ENCODE results near the gene PID1. TPM values are rescaled to one million over a fixed set of nuclear protein-coding genes. Genes with fewer than 3 reads are reported as not detected.
A peak's percentile ranks its signal among the peaks of the same experiment; 100 is the strongest.

The PID1 gene
- polyA plus RNA-seq, 3 donors, result 61.8 to 117 (median 62.3) TPM

DNA sequence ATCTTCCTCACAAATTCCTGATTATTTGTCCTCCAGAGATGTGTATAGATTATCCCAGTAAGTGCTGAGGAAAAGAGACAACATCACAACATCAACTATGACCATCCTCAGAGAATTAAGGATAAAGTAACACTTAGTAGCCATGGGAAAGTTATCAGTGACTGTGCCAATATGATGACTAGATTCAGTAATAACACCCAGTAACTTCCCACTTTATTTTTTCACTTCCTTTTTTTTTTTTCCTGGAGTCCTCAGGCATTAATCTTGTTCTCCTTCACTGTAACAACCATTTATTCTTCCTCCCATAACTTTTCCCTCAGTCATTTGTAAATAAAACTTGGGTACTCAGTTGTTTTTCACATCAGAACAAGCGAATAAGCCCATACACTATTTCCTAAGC lies 16.7 kb upstream of the PID1 start:
- peaks cover 7 to 8% of the 10 kb centered on the region in 2 donors for H3K36me3 Mint-ChIP-seq
- no peaks in the 10 kb centered on the region for H3K27me3 ChIP-seq (ENCODE audit: control insufficient read depth in 2 of 2, insufficient read depth in 2 of 2, low read length in 2 of 2)
- no peaks in the 10 kb centered on the region for H3K36me3 ChIP-seq (replicated peaks in 1 of 2; ENCODE audit: control insufficient read depth in 1 of 2, insufficient read depth in 2 of 2, low read length in 2 of 2)
- TF ChIP-seq, protein P1, sequence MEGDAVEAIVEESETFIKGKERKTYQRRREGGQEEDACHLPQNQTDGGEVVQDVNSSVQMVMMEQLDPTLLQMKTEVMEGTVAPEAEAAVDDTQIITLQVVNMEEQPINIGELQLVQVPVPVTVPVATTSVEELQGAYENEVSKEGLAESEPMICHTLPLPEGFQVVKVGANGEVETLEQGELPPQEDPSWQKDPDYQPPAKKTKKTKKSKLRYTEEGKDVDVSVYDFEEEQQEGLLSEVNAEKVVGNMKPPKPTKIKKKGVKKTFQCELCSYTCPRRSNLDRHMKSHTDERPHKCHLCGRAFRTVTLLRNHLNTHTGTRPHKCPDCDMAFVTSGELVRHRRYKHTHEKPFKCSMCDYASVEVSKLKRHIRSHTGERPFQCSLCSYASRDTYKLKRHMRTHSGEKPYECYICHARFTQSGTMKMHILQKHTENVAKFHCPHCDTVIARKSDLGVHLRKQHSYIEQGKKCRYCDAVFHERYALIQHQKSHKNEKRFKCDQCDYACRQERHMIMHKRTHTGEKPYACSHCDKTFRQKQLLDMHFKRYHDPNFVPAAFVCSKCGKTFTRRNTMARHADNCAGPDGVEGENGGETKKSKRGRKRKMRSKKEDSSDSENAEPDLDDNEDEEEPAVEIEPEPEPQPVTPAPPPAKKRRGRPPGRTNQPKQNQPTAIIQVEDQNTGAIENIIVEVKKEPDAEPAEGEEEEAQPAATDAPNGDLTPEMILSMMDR (IDR thresholded peaks at IDR 0.05), result no peak
- no CpG with 5 or more reads among the region's 1 CpG for WGBS (ENCODE audit: insufficient coverage)
- peaks cover 8 to 24% (median 15%) of the 10 kb centered on the region in 7 donors for H3K9me3 Mint-ChIP-seq
- H3K27ac ChIP-seq (ENCODE audit: low read depth in 1 of 2, low read length in 2 of 2), result peak overlapping the region; percentile 66 to 94
- peak overlapping the region; percentile 91 to 99 (median 97) for H3K27ac Mint-ChIP-seq
- no peak overlapping the region for H3K4me3 Mint-ChIP-seq
- H3K4me1 ChIP-seq (ENCODE audit: control insufficient read depth in 1 of 2, insufficient read depth in 2 of 2, low read length in 2 of 2), result peaks cover 14 to 29% of the 10 kb centered on the region in 2 donors
- H4K20me1 ChIP-seq (ENCODE audit: insufficient read depth, low read length), result no peaks in the 10 kb centered on the region
- peaks cover 4 to 13% of the 10 kb centered on the region in 2 donors for H3K9me3 ChIP-seq (replicated peaks in 1 of 2; ENCODE audit: control insufficient read depth in 1 of 2, insufficient read depth in 1 of 2, low read length in 2 of 2)
- H3K9ac ChIP-seq (ENCODE audit: insufficient read depth, low read length, poor library complexity, severe bottlenecking), result peak overlapping the region; percentile 49
- intact Hi-C loops (cut with micrococcal nuclease), result no loop called here
- H3K79me2 ChIP-seq (ENCODE audit: insufficient read depth, low read length), result no peaks in the 10 kb centered on the region
- H2AFZ ChIP-seq (ENCODE audit: insufficient read depth, low read depth, low read length, poor library complexity, severe bottlenecking), result no peak overlapping the region
- H3K27me3 Mint-ChIP-seq (ENCODE audit: low read depth in 3 of 3), result no peaks in the 10 kb centered on the region
- H3K4me2 ChIP-seq (replicated peaks; ENCODE audit: extremely low read depth, low read length, poor library complexity, severe bottlenecking), result no peak overlapping the region
- H3K4me1 Mint-ChIP-seq, result peaks cover 20% of the 10 kb centered on the region
- DNase-seq, result peak; percentile 68 to 93 (median 86)
- no peak overlapping the region for H3K4me3 ChIP-seq (replicated peaks in 1 of 3; ENCODE audit: low read depth in 2 of 3, low read length in 3 of 3)

DNA sequence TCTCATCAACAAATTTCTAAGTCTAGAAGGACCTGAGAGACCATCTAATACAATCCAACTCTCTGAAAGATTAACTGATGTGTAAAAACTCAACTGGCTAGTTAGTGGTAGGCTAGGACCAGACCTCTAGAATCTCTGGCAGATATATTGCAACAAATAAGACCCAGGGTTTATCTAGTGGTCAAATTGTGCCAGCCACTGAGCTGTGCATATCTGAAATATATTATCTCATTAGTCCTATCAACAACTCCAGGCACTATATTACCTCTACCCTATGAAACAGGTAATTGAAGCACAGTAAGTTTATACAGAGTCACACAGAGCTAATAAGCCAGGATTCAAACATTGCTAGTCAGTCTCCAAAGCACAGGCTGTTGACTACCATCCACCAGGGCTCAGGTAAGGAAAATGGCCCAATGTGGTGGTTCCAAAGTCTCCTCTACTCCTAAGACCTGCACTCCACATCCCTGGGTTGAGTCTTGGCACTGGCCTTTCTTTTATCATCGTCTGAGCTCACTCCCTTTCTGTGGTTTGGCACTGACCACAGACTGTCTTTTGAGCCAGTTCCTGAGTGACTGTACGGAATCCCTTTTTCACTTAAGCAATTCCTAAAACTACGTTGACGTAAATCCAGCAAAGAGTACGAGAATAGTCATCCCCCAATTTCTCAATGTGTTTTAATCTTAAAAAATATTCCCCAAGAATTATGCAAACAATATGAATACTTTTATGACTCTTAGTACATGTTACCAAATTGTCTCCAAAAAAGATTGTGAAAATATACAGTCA lies 11.9 kb upstream of the PID1 start:
- Mint-ChIP-seq H3K9me3 (peaks cover 0 to 3% (median 1%) of the 10 kb centered on the region in 7 donors), H3K36me3 (peaks cover 2 to 9% of the 10 kb centered on the region in 2 donors), H3K4me1 (peaks cover 23% of the 10 kb centered on the region), H3K27me3 (ENCODE audit: low read depth in 3 of 3) (peaks cover 0 to 3% (median 3%) of the 10 kb centered on the region in 3 donors), H3K27ac (peak overlapping the region; percentile 85 to 95 (median 91)), H3K4me3 (no peak overlapping the region)
- peaks cover 15 to 27% of the 10 kb centered on the region in 2 donors for H3K4me1 ChIP-seq (ENCODE audit: control insufficient read depth in 1 of 2, insufficient read depth in 2 of 2, low read length in 2 of 2)
- no peak overlapping the region for H3K4me3 ChIP-seq (replicated peaks in 1 of 3; ENCODE audit: low read depth in 2 of 3, low read length in 3 of 3)
- H3K36me3 ChIP-seq (replicated peaks in 1 of 2; ENCODE audit: control insufficient read depth in 1 of 2, insufficient read depth in 2 of 2, low read length in 2 of 2), result no peaks in the 10 kb centered on the region
- peaks cover 0 to 2% of the 10 kb centered on the region in 2 donors for H3K27me3 ChIP-seq (ENCODE audit: control insufficient read depth in 2 of 2, insufficient read depth in 2 of 2, low read length in 2 of 2)
- H4K20me1 ChIP-seq (ENCODE audit: insufficient read depth, low read length), result no peaks in the 10 kb centered on the region
- peak overlapping the region in 1 of 2 donors; percentile 84 for H3K27ac ChIP-seq (ENCODE audit: low read depth in 1 of 2, low read length in 2 of 2)
- H3K9ac ChIP-seq (ENCODE audit: insufficient read depth, low read length, poor library complexity, severe bottlenecking), result peak overlapping the region; percentile 46
- H3K79me2 ChIP-seq (ENCODE audit: insufficient read depth, low read length), result no peaks in the 10 kb centered on the region
- TF ChIP-seq, protein P1 (IDR thresholded peaks at IDR 0.05), result no peak
- 0% methylated on average over 1 of the region's 5 CpGs for WGBS (ENCODE audit: insufficient coverage)
- H3K4me2 ChIP-seq (replicated peaks; ENCODE audit: extremely low read depth, low read length, poor library complexity, severe bottlenecking), result peak overlapping the region; percentile 19
- peak; percentile 95 to 99 (median 99) for DNase-seq
- H2AFZ ChIP-seq (ENCODE audit: insufficient read depth, low read depth, low read length, poor library complexity, severe bottlenecking), result no peak overlapping the region
- no peaks in the 10 kb centered on the region for H3K9me3 ChIP-seq (replicated peaks in 1 of 2; ENCODE audit: control insufficient read depth in 1 of 2, insufficient read depth in 1 of 2, low read length in 2 of 2)
- intact Hi-C loops (cut with micrococcal nuclease), result loop anchor here in 1 of 2 donors (2.0 to 5.0 kb wide), 2 partner anchors 18 to 49 kb away; no protein-coding TSS in a partner anchor
